Activated T-helper 2 cell treated with anti-CD3 and anti-CD28 coated beads, Interferon-gamma antibody, Interleukin-2, Interleukin-4, amounts not matched to agents 10 μg/mL and 5 μg/mL and 100 μg/mL, durations not matched to agents 14 hours and 24 hours and 36 hours (primary cell): ENCODE data around the gene PRAME. TPM values are rescaled to one million over a fixed set of nuclear protein-coding genes. Genes with fewer than 3 reads are reported as not detected.
"Not testable (repeated sequence)": the region's sequence is repeated elsewhere in the genome, so short reads cannot be mapped to it uniquely, and the experiment has no call there.

Experiments used
- DNase-seq: peaks from one replicate; pipeline ENCODE4 v3.0.0; 2021; ENCODE audit warnings: low spot score
- H3K27ac Mint-ChIP-seq: one replicate; pipeline ENCODE4 v1.8.0; 2021; ENCODE audit warnings: mixed read lengths
- H3K27me3 Mint-ChIP-seq: one replicate; pipeline ENCODE4 v1.8.0; 2021; ENCODE audit warnings: low read depth, mixed read lengths
- H3K36me3 Mint-ChIP-seq: one replicate; pipeline ENCODE4 v1.8.0; 2021; ENCODE audit warnings: low read depth, mixed read lengths
- H3K4me1 Mint-ChIP-seq: one replicate; pipeline ENCODE4 v1.8.0; 2021; ENCODE audit warnings: low read depth, mixed read lengths
- H3K4me3 Mint-ChIP-seq: one replicate; pipeline ENCODE4 v1.8.0; 2021; ENCODE audit warnings: low read depth, mild to moderate bottlenecking, moderate library complexity, mixed read lengths
- H3K9me3 Mint-ChIP-seq: one replicate; pipeline ENCODE4 v1.8.0; 2021; ENCODE audit warnings: mixed read lengths
- intact Hi-C: fragments of 100-400 bp; cut with micrococcal nuclease; formaldehyde crosslinking; loops from one replicate; pipeline ENCODE4 v1.15.1; 2023
- total RNA-seq: library from RNA; stranded (reverse); gene quantifications from 2 replicates; pipeline ENCODE4 v1.2.3, GENCODE V29; 2022

The PRAME gene
- total RNA-seq, 1 donor from 2014 or later, result not detected

- no peaks in the 10 kb centered on the region for H3K36me3 Mint-ChIP-seq
- H3K27me3 Mint-ChIP-seq, result peaks cover 3% of the 10 kb centered on the region
- DNase-seq, result no peak
- H3K4me1 Mint-ChIP-seq, result peaks cover 4% of the 10 kb centered on the region
- no peak overlapping the region for H3K4me3 Mint-ChIP-seq
- H3K27ac Mint-ChIP-seq, result no peak overlapping the region
- intact Hi-C loops, result loop anchor here (10.0 kb wide), 1 partner anchor 93 kb away; no protein-coding TSS in a partner anchor
- no peaks in the 10 kb centered on the region for H3K9me3 Mint-ChIP-seq
Observed at GRCh38 chr22:22591348-22592299, 32.6 kb upstream of the PRAME start.

GRCh38 chr22:22590136-22590891 lies 31.2 kb upstream of the PRAME start:
- intact Hi-C loops, result loop anchor here (10.0 kb wide), 1 partner anchor 94 kb away; no protein-coding TSS in a partner anchor
- Mint-ChIP-seq H3K36me3 (no peaks in the 10 kb centered on the region), H3K4me1 (peaks cover 4% of the 10 kb centered on the region), H3K27me3 (peaks cover 3% of the 10 kb centered on the region), H3K4me3 (no peak overlapping the region), H3K27ac (no peak overlapping the region), H3K9me3 (no peaks in the 10 kb centered on the region)
- DNase-seq, result no peak

GRCh38 chr22:22588485-22589164 lies 29.6 kb upstream of the PRAME start:
- Mint-ChIP-seq H3K4me1 (no peaks in the 10 kb centered on the region), H3K4me3 (no peak overlapping the region), H3K9me3 (no peaks in the 10 kb centered on the region), H3K27ac (no peak overlapping the region), H3K27me3 (peaks cover 7% of the 10 kb centered on the region), H3K36me3 (no peaks in the 10 kb centered on the region)
- no peak for DNase-seq
- intact Hi-C loops, result loop anchor here (5.0 kb wide), 1 partner anchor 126 kb away; no protein-coding TSS in a partner anchor

GRCh38 chr22:22587577-22588188 lies 28.6 kb upstream of the PRAME start:
- Mint-ChIP-seq H3K36me3 (no peaks in the 10 kb centered on the region), H3K9me3 (no peaks in the 10 kb centered on the region), H3K4me3 (no peak overlapping the region), H3K27me3 (peaks cover 9% of the 10 kb centered on the region), H3K4me1 (no peaks in the 10 kb centered on the region), H3K27ac (no peak overlapping the region)
- intact Hi-C loops, result loop anchor here (5.0 kb wide), 1 partner anchor 125 kb away; no protein-coding TSS in a partner anchor
- DNase-seq, result no peak

- Mint-ChIP-seq H3K27me3 (peaks cover 10% of the 10 kb centered on the region), H3K4me3 (no peak overlapping the region), H3K9me3 (no peaks in the 10 kb centered on the region), H3K36me3 (no peaks in the 10 kb centered on the region), H3K4me1 (no peaks in the 10 kb centered on the region), H3K27ac (no peak overlapping the region)
- no peak for DNase-seq
- intact Hi-C loops, result loop anchor here (5.0 kb wide), 1 partner anchor 122 kb away; no protein-coding TSS in a partner anchor
Observed at GRCh38 chr22:22584722-22585121, 25.7 kb upstream of the PRAME start.

- Mint-ChIP-seq H3K9me3 (no peaks in the 10 kb centered on the region), H3K27ac (no peak overlapping the region), H3K4me1 (no peaks in the 10 kb centered on the region), H3K36me3 (no peaks in the 10 kb centered on the region), H3K4me3 (no peak overlapping the region), H3K27me3 (peaks cover 10% of the 10 kb centered on the region)
- no peak for DNase-seq
- intact Hi-C loops, result no loop called here
Observed at GRCh38 chr22:22583030-22583429, 24.0 kb upstream of the PRAME start.

GRCh38 chr22:22581524-22581923 lies 22.5 kb upstream of the PRAME start:
- H3K27ac Mint-ChIP-seq, DNase-seq, H3K4me1 Mint-ChIP-seq, intact Hi-C loops, H3K36me3 Mint-ChIP-seq, H3K4me3 Mint-ChIP-seq, H3K9me3 Mint-ChIP-seq: not testable (repeated sequence)
- H3K27me3 Mint-ChIP-seq, result peaks cover 10% of the 10 kb centered on the region

GRCh38 chr22:22579869-22580604 lies 21.0 kb upstream of the PRAME start:
- no peaks in the 10 kb centered on the region for H3K4me1 Mint-ChIP-seq
- H3K9me3 Mint-ChIP-seq, result no peaks in the 10 kb centered on the region
- intact Hi-C loops, result no loop called here
- DNase-seq, result no peak
- peaks cover 8% of the 10 kb centered on the region for H3K27me3 Mint-ChIP-seq
- H3K27ac Mint-ChIP-seq, result no peak overlapping the region
- H3K36me3 Mint-ChIP-seq, result no peaks in the 10 kb centered on the region
- H3K4me3 Mint-ChIP-seq, result no peak overlapping the region

- Mint-ChIP-seq H3K27me3 (peaks cover 12% of the 10 kb centered on the region), H3K4me1 (no peaks in the 10 kb centered on the region), H3K27ac (no peak overlapping the region), H3K36me3 (no peaks in the 10 kb centered on the region), H3K4me3 (no peak overlapping the region), H3K9me3 (no peaks in the 10 kb centered on the region)
- intact Hi-C loops, result no loop called here
- no peak for DNase-seq
Observed at GRCh38 chr22:22578702-22579424, 19.8 kb upstream of the PRAME start.

- no peak overlapping the region for H3K4me3 Mint-ChIP-seq
- no peak overlapping the region for H3K27ac Mint-ChIP-seq
- H3K9me3 Mint-ChIP-seq, result no peaks in the 10 kb centered on the region
- H3K4me1 Mint-ChIP-seq, result no peaks in the 10 kb centered on the region
- intact Hi-C loops, result no loop called here
- DNase-seq, result no peak
- H3K27me3 Mint-ChIP-seq, result peaks cover 11% of the 10 kb centered on the region
- no peaks in the 10 kb centered on the region for H3K36me3 Mint-ChIP-seq
Observed at GRCh38 chr22:22576989-22577427, 17.9 kb upstream of the PRAME start.

- intact Hi-C loops, result no loop called here
- no peak for DNase-seq
- Mint-ChIP-seq H3K4me1 (no peaks in the 10 kb centered on the region), H3K27ac (no peak overlapping the region), H3K27me3 (peaks cover 14% of the 10 kb centered on the region), H3K4me3 (no peak overlapping the region), H3K36me3 (no peaks in the 10 kb centered on the region), H3K9me3 (no peaks in the 10 kb centered on the region)
Observed at GRCh38 chr22:22576244-22576988, 17.4 kb upstream of the PRAME start.
